ENCODE data around the gene SUN5.
"Not testable (repeated sequence)": the region's sequence is repeated elsewhere in the genome, so short reads cannot be mapped to it uniquely, and the experiment has no call there.

SUN5 gene

DNA sequence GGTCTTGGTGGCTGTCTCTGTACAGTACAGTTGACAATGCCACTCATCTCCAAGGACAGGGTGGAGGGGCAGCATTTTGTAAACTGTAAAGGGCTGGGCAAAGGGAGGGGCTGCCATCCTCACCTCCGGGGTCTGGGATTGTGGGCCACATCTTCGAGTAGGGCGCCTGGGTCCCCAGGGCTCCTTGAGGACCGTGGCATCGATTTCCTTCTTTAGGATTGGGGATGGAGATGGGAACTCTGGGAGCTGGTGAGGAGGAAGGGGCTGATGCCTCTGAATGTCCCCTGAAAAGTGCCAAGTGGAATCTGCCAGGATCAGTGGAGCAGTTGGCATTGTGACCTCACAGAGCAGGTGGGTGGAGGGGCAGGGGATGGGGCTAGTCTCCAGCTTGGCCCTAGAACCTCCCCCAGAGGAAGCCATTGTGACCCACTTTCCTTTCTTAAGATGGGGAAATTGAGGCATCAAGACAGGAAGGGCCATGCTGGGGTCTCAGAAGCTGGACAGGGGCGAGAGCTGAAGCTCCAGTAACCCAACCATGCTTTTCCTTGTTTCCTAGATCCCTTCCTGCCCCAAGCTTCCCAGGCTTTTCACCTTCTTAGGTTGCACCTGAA, at the start of gene SUN5:
Gene SUN5, minus strand, starts transcription at position 293 of the 611 bp plus-strand sequence. Its CDS starts 93 bp downstream, at position 200.
- H3K4me3 ChIP-seq (ENCODE audit: low read depth, low read length), result no peak within 1 kb of the TSS
- no peak for TF ChIP-seq CTCF (IDR thresholded peaks at IDR 0.05; ENCODE audit: control insufficient read depth, extremely low read depth, insufficient read depth)
- no peak for DNase-seq (ENCODE audit: low read depth)

DNA sequence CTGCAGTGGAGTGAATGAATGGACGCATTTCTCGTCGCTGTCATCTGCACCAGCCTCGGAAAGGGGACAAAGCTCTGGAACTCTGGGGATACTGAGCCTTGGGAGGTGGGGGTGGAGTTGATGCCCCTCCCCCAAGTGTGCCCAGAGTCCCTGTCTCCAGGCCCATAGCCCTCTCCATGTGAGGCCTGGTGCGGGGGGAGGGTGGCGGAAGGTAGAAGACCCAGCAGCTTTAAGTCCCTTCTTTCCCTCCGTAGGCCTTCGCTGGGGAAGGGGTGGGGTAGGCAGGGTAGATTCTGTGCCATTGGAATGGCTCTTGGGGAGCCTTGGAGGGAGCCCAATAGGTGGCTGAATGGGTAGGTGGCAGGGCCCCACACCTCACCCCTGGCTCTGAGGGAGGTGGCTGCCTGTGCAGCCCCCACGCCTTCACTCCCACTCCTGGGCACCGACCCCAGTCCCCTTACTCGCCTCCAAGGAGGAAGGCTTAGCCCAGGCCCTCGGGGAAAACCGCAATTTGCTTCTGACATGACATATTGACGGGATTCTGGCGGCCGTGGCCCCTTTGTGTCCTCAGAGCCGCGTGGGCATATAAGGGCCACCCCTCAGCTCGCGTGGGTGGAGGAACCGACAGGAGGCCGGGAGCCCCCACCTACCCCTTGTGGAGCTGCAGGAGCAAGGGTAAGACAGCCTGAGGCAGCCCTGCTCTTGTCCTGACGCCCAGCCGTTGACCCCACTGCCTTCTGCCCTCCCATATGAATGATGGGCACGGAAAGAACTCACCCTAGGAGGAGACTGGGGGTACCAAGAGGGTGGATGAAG, 49.3 kb upstream of the SUN5 start, which contains the start of gene BPIFB3:
Gene BPIFB3, plus strand, starts transcription at position 613 of the 816 bp plus-strand sequence. CDS start 1,533 bp downstream, outside the sequence.
- no peak within 1 kb of the TSS for H3K4me3 ChIP-seq (ENCODE audit: low read depth, low read length)
- DNase-seq (ENCODE audit: low read depth), result no peak
- TF ChIP-seq CTCF (IDR thresholded peaks at IDR 0.05; ENCODE audit: control insufficient read depth, extremely low read depth, insufficient read depth), result no peak

- no peak for TF ChIP-seq CTCF (IDR thresholded peaks at IDR 0.05; ENCODE audit: control insufficient read depth, extremely low read depth, insufficient read depth)
- no peak for DNase-seq (ENCODE audit: low read depth)
- H3K4me3 ChIP-seq (ENCODE audit: low read depth, low read length), result no peak overlapping the region
These were observed 47.1 kb upstream of the SUN5 start for GRCh38 chr20:33051333-33051732.

DNA sequence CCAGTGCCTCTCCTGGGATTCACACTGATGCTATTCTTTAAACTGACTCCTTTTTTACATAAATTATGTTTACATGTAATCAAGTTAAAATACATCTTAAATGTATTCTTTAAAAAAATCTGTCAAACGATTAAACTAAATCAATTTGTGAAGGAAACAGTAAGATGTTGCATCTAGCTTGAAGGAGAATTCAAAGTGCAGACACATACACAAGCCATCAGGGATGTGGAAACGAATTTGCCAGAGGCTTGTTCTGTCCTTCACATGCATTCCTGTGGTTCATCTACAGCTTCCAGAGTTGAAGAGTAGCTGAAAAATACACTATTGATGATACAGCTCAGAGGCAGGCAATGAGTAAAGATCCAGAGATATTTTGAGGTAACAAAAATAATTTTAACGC, 42.2 kb upstream of the SUN5 start:
- TF ChIP-seq CTCF (IDR thresholded peaks at IDR 0.05; ENCODE audit: control insufficient read depth, extremely low read depth, insufficient read depth), result no peak
- no peak overlapping the region for H3K4me3 ChIP-seq (ENCODE audit: low read depth, low read length)
- no peak for DNase-seq (ENCODE audit: low read depth)

DNA sequence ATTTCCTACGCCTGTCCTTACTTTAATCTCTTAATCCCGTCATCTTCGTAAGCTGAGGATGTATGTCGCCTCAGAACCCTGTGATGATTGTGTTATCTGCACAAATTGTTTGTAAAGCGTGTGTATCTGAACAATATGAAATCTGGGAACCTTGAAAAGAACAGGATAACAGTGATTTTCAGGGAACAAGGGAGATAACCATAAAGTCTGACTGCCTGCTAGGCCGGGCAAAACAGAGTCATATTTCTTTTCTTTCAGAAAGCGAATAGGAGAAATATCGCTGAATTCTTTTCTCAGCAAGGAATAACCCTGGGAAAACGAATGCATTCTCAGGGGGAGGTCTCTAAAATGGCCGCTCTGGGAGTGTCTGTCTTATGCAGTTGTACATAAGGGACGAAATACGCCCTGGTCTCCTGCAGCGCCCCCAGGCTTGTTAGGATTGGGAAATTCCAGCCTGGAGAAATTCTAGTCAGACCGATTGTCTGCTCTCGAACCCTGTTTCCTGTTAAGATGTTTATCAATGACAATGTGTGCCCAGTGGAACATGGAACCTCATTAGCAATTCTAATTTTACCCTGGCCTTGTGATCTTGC, 41.0 kb upstream of the SUN5 start:
- not testable (repeated sequence) for H3K4me3 ChIP-seq (ENCODE audit: low read depth, low read length); DNase-seq (ENCODE audit: low read depth)

DNA sequence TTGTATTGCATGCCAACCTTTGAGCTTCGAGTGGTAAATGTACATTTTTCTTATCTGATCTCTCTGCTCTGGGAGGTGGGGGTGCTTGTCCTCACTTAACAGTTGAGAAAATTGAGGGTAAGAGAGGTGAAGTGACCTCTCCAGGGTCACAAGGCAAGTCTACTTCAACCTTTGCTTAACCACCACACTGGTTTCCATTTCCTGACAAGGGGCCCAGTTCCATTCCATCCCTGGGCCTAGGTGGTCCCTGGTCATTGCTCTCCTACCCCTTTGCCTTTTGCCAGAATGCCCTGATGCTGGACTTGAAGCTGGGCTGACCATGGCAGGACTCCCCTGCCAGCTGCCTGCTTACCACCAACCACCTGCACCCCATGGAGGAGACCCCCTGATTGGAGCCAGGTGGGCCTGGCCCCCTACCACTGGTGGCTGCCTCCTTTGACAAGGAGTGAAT, 39.5 kb upstream of the SUN5 start:
- TF ChIP-seq CTCF (IDR thresholded peaks at IDR 0.05; ENCODE audit: control insufficient read depth, extremely low read depth, insufficient read depth), result no peak
- H3K4me3 ChIP-seq (ENCODE audit: low read depth, low read length), result no peak overlapping the region
- DNase-seq (ENCODE audit: low read depth), result no peak
